ENCODE results near the gene GRM7.

GRCh38 chr3:7588236-7588635 is 727.3 kb downstream of the GRM7 start:
- TF ChIP-seq SIN3A (IDR thresholded peaks at IDR 0.05; ENCODE audit: borderline replicate concordance, insufficient read depth, low read length) = no peak
- no peak for TF ChIP-seq POLR2AphosphoS5 (IDR thresholded peaks at IDR 0.05; ENCODE audit: low read depth, low read length)
- TF ChIP-seq, protein P1, sequence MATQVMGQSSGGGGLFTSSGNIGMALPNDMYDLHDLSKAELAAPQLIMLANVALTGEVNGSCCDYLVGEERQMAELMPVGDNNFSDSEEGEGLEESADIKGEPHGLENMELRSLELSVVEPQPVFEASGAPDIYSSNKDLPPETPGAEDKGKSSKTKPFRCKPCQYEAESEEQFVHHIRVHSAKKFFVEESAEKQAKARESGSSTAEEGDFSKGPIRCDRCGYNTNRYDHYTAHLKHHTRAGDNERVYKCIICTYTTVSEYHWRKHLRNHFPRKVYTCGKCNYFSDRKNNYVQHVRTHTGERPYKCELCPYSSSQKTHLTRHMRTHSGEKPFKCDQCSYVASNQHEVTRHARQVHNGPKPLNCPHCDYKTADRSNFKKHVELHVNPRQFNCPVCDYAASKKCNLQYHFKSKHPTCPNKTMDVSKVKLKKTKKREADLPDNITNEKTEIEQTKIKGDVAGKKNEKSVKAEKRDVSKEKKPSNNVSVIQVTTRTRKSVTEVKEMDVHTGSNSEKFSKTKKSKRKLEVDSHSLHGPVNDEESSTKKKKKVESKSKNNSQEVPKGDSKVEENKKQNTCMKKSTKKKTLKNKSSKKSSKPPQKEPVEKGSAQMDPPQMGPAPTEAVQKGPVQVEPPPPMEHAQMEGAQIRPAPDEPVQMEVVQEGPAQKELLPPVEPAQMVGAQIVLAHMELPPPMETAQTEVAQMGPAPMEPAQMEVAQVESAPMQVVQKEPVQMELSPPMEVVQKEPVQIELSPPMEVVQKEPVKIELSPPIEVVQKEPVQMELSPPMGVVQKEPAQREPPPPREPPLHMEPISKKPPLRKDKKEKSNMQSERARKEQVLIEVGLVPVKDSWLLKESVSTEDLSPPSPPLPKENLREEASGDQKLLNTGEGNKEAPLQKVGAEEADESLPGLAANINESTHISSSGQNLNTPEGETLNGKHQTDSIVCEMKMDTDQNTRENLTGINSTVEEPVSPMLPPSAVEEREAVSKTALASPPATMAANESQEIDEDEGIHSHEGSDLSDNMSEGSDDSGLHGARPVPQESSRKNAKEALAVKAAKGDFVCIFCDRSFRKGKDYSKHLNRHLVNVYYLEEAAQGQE (IDR thresholded peaks at IDR 0.05; ENCODE audit: insufficient read depth in 1 of 2, low read depth in 2 of 2, low read length in 2 of 2) = no peak
- TF ChIP-seq TAF1 (IDR thresholded peaks at IDR 0.05; ENCODE audit: borderline replicate concordance, insufficient read depth, low read length) = no peak
- no peak for TF ChIP-seq FOXP2 (optimal IDR thresholded peaks at IDR 0.05; ENCODE audit: borderline replicate concordance, extremely low read depth, extremely low read length, insufficient read depth)

All from PFSK-1 (cell line).